OCI-LY1 (cell line): Measurements from ENCODE around the gene IPCEF1.

Experiments used
- EZH2 ChIP-seq: fragments of 200-600 bp; sonication (generic), shearing (Covaris generic); IDR thresholded peaks from 2 replicates; pipeline ENCODE4 v1.8.0; 2017; ENCODE audit warnings: borderline replicate concordance, mixed run types, mild to moderate bottlenecking, antibody characterized with exemption, low read length, moderate library complexity, mixed read lengths
- TF ChIP-seq, protein P1 (sequence below): fragments of 200-600 bp; sonication (generic), shearing (Covaris generic); IDR thresholded peaks from 2 replicates; pipeline ENCODE4 v1.5.1; 2017; ENCODE audit warnings: mild to moderate bottlenecking, antibody characterized with exemption, low read length, moderate library complexity, mixed read lengths

DNA sequence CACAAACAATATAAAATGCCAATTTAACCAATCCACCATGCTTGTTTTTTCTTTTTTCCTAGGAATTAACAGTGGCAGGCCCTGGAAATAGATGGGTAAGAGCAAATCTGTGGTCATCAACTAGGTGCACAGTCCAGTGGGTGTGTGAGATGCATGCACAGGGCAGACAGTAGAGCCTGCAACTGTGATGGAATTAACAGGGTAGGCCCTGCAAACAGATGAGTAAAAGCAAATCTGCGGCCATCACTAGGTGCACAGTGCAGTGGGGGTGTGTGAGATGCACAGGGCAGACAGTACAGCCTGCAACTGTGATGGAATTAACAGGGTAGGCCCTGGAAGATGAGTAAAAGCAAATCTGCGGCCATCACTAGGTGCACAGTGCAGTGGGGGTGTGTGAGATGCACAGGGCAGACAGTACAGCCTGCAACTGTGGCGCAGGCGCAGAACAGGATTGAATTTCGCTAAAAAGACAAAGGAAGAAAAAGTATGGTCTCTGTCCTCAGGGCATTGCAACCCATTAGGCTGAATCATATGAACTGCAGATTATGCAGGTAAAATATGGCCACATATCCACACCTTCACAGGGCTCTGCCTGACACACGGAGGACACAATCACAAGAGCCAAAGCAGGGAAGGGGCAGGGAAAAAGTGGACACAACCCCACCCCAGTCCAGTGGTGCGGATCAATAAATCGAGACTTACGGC is 41.0 kb upstream of the IPCEF1 start:
- TF ChIP-seq, protein P1, sequence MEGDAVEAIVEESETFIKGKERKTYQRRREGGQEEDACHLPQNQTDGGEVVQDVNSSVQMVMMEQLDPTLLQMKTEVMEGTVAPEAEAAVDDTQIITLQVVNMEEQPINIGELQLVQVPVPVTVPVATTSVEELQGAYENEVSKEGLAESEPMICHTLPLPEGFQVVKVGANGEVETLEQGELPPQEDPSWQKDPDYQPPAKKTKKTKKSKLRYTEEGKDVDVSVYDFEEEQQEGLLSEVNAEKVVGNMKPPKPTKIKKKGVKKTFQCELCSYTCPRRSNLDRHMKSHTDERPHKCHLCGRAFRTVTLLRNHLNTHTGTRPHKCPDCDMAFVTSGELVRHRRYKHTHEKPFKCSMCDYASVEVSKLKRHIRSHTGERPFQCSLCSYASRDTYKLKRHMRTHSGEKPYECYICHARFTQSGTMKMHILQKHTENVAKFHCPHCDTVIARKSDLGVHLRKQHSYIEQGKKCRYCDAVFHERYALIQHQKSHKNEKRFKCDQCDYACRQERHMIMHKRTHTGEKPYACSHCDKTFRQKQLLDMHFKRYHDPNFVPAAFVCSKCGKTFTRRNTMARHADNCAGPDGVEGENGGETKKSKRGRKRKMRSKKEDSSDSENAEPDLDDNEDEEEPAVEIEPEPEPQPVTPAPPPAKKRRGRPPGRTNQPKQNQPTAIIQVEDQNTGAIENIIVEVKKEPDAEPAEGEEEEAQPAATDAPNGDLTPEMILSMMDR: no peak
- TF ChIP-seq EZH2: no peak
